Mesenteric fat pad (tissue), 1 donor: ENCODE data around the gene SPATS1. TPM values are rescaled to one million over a fixed set of nuclear protein-coding genes. Genes with fewer than 3 reads are reported as not detected.
A peak's percentile ranks its signal among the peaks of the same experiment; 100 is the strongest.

ENCODE experiments used
- DNase-seq: peaks from one replicate; pipeline ENCODE4 v3.0.0-alpha.2; 2020; ENCODE audit warnings: low spot score
- long read RNA-seq: library from polyadenylated mRNA; unstranded; transcript quantifications from one replicate; pipeline ENCODE4 v2.0.0, GENCODE V29; 2020
- total RNA-seq: library from RNA; stranded (reverse); fragmentation: NEBNext Ultra II Directional; extraction: Animal tissue kit (Norgen Biotek cat#: 25700); gene quantifications from one replicate; pipeline ENCODE4 v1.2.1, GENCODE V29; 2021
- donor health status: DM: yes; HTN: yes; CAD: no.

SPATS1 gene, protein sequence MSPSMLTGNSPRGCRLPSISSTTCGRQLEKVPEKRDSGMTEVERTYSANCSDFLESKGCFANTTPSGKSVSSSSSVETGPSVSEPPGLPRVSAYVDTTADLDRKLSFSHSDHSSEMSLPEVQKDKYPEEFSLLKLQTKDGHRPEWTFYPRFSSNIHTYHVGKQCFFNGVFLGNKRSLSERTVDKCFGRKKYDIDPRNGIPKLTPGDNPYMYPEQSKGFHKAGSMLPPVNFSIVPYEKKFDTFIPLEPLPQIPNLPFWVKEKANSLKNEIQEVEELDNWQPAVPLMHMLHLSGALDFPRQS
- total RNA-seq = not detected
- long read RNA-seq = 0 reads

DNA sequence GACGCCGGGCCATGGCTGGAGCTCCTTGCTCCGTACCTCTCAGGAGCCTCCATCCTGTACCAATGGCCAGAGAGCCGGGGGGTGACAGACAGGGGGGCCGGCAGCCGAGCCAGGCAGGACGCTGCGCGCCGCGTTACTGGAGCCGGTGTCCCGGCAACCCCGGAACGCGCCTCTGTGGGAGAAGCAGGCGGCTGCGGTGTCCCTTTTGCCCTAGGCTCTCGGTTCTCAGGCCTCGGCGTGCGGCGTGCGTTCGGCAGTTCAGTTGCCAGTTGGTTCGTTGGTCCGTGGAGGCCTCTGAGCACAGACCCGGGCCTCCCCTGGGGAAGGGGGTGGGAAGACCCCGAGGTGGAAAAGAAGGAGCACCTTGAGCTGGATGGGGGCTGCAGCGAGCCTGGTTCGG, at the start of gene SPATS1:
SPATS1 (plus strand) TSS at position 162 of the 400 bp plus-strand sequence. CDS start 446 bp downstream, outside the sequence.
- no peak for DNase-seq

DNA sequence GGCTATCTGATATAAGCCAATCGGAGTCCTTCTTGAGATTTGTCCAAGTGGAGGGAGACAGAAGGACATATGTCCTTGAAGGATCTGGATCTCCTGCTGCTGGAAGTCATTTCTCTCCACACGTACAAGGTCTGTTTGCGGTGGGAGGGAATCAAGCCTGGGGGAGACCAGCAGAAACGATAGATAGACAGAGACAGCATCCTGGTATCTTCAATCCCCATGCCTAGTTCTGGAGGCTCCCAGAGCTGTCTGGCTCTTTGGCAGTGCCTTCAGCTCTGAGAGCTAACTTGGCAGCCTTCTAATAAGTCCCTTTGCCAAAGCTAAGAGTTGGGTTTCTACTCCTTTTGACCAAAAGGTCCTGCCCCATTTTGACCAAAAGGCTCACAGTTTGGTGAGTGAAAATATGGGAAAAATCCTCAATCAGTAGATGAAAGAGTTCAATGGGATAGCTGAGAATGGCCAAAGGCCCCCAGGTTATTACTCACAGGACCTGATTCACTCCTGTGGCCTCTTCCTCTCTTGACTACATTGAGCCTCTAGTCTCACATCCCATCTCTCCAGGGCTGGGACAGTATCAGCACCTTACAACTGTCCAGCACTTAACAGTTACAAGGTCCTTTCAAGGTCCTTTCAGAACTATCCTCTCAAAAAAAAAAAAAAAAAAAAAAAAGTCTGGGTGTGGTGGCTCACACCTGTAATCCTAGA, 49.6 kb upstream of the SPATS1 start:
- no peak for DNase-seq

DNA sequence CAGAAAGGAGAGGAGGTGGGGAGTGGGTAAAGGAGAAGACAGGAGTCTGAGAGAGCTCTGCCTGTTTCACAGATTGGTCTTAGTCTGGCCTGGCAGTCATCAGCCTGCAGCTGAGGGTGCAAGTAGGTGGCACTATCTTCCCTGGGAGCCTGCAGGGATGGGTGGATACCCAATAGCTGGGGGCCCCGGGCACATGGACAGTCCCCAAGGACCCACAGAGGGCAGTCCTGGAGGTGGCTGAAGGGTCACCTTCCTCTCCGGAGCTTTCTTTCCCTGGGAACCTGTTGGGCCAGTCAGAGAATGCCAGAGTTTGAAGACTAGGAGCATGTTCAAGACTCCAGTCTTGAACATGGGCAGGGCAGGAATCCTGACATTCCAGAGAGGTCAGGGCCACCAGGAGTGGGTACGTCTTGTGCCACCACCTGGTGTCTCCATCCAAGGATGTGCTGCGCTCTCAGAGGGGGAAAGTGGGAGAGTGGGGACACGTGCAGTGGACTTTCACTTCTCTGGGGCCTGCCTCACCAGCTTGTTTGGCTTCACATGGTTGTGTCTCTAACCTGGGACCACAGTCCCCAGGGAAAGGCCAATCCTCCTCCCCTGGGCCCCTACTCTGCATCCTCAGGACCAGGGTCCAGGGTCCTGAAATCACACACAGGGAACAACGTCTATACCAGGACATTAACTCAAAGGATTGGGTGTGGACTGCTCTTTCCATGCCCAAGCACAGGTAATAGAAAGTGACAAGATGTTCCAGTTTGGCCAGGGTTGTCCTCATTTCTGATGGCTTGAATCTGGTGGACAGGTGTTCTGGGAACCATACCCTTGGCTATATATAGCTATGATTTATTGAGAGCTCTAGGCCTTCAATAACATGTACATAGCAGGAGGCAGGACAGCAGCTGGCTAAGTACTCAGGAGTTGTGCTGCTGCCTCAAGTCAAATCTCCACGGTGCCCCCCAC, 47.3 kb upstream of the SPATS1 start:
- DNase-seq = no peak

DNA sequence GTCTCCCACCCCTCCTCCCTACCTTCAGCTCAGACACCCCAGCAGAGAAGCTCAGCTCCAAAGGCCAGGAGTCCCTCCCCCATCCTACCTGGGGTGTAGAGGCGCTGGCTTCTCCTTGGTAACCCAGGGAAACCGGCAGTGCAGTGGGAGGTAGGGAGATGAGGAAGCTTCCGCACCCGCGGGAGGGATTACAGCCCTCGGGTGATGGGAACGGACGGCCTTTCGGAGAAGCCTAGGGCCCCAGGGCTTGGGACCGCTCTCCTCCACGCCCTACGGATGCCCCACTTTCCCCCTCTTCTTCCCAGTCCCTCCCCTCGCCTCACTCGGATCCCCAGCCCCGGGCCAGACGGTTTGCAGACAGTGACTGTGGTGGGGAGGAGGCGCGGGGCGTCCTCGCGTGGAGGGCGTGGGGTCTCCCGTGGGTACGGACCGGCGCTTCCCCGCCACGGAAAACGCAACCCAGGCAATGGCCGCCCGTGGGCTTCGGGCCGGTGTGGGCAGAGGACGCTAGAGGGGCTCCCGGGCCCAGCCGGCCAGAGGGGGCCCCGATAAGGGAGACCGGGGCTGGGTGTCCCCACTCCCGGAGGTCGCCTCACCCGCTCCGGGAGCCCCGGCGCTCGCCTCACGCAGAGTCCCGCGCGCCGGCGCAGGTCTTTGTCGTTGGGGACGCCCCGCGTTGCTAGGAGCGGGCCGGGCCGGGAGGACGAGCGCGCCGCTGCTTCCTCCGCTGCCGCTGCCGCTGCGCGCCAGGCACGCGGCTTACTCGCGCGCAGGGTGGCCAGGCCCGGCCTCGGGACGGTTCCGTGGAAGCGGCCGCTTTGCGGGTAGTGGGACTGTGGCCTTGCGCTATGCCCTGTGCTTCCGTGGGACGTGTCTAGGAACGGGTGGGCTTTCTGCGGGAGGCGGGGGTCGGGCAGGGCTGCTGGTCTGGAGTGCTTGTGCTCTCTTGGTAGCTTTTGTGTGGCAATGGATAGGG, 45.1 kb upstream of the SPATS1 start:
- DNase-seq = no peak

DNA sequence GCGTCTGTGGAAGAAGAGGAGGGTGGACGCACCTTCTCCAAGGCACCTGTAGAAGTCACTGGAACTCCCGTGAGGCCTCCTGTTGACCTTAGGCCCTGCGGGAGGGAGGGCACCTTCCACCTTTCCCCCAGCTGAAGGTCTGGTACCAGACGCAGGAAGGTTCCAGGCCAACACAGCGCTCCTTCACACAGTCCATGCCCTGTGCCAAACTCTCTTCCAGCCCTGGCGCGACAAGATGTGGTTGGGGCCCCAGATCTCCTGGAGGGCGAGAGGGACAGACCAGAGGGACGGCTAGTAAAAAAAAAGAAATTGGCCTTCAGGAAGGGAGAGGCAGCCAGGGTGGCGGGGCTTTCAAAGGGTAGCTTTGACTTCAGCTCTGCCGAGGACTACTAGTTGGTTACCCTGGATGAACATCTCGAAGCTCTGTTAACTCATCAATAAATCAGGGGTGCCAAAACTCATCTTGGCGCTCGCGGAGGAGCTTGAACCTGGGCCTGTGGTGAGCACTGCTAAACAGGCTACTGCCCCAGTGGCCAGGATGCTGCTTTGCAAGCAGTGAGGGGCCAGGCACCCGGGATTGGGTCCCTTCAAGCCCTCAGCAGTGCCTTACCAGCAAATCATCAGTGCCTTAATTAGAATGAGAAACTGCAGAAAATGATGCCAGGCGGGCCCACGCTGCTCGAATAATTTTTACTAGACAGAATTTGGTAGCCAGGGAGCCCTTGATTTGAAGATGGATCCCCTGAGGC, 44.2 kb upstream of the SPATS1 start:
- no peak for DNase-seq

DNA sequence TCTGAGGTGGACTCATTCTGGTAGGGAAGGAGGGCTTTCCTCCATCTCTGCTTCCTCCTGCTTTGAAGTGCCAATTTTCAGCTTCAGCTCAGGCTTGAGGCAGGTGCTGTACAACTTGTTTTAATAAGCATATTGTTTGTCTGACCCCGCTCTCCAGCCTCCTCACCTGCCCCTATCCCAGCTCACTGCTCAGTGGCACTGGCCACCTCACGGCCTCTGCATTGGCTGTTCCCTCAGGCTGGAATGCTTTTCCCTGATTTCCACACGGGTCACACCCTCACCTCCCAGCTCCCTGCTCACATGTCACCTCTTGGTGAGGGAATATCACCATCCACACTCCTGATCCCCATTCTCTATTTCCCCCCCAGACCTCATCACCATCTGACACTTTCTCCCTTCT, 43.6 kb upstream of the SPATS1 start:
- no peak for DNase-seq

DNA sequence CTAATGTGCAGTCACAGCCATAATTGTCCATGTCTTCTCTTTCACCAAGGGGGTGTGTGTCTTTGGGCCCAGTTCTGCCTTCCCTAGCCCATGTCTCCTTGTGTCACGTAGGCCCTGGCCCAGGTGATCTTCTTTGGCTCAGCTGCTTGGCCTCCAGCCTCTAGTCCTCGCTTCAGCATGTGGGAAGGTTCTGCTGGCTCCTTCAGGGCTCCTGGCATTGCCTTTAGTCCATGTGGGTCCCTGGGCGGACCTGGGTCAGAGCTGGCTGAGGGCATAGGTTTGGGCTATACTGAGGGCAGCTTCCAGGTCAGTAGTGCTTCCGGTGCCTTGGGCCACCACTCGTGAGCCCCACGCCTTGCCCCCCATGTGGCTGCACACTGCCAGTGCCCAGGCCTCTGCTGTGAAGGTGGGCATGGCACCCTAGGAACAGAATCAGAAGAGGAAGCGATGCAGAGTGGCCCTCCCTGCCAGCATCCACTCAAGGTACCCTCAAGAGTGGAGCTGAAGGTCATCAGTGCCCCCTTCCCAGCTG, 42.1 kb upstream of the SPATS1 start:
- DNase-seq = no peak

DNA sequence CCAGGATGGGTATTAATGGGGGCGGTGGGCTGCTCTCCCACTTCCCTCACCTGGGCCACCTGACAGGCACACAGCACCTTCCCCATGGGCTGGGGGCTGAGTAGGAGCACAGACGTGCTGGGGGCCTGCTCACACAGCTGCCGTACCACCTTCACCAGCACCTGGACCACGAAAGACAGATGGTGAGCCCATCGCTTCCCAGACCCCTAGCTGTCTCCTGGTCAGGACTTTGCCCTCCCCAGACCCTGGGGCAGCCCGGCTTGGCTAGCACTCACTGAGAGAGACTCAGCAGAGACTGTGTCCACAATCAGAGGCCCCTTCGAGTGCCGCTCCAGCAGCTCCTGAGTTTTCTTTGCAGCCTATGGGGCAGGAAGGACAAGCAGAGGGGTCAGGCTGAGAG, 41.3 kb upstream of the SPATS1 start:
- DNase-seq = no peak

DNA sequence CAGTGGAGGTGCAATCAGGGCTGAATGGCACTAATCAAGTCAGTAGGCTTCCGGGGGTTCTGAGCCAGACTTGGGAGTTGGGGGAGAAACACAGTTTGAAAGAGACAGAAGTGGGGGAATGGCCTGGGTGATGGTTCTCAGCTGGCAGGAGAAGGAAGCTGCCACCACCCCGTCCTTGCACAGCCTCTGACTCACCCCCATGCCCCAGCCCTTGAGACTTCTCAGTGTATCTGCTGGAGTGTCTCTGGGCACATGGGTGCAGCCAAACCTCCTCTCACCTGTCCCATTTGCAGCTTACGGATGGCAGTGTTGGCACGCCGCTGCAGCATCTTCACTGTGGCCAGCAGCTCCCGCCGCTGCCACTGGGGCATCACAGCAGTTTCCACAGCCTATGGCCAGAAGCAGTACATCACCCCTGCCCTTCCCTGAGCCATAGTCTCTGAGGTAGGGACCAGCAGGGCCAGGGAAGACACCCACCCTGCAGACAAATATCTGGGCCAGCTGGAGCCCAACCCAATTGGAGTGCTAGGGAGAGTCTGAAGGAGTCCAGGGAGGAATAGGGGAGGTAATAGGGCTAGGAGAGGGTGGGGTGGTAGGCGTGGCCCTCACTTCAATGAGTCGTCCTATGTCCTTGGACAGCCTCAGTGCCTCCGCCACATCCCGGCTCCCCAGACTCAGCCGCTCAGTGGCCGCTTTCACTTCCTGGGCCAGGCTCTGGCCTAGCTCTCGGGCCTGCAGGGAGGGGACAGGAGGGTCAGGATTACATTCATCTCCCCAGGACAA, 40.5 kb upstream of the SPATS1 start:
- DNase-seq = no peak

DNA sequence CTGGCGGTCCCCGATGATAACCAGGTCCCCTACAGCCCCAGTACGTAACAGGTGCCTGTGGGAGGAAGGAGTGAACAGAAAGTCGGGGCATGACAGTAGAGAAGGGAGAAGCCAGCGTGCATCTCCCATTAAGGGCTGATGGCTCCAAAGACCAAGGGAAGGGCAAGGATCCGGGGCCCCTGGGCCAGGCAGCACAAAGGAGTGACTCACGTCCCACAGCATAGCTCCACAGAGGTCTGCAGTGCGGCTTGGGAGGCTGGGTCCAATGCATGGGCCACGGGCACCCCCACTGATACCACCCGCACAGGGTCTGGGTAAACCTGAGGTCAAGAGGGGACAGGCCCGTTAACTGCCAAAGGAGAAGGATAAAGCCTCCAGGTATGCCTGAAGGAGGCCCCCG, 39.6 kb upstream of the SPATS1 start:
- DNase-seq = no peak

DNA sequence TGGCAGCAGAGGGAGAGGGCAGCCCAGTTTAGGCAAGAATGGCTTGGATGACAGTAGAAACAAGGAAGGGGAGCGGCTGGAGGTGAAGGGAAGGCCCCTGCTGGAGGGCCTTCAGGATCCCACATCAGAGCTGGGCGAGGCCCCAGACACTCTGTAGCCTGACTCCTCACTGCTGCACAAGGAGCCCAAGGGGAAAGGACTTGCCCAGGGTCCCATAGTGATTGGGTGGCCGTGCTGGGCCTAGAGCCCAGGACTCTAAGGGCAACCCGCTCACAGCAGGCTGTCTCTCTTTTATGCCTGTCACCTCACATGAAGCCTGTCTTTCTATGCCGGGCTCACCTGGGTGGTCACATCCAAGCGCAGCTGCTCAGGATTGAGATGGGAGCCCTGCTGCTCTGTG, 38.6 kb upstream of the SPATS1 start:
- no peak for DNase-seq

DNA sequence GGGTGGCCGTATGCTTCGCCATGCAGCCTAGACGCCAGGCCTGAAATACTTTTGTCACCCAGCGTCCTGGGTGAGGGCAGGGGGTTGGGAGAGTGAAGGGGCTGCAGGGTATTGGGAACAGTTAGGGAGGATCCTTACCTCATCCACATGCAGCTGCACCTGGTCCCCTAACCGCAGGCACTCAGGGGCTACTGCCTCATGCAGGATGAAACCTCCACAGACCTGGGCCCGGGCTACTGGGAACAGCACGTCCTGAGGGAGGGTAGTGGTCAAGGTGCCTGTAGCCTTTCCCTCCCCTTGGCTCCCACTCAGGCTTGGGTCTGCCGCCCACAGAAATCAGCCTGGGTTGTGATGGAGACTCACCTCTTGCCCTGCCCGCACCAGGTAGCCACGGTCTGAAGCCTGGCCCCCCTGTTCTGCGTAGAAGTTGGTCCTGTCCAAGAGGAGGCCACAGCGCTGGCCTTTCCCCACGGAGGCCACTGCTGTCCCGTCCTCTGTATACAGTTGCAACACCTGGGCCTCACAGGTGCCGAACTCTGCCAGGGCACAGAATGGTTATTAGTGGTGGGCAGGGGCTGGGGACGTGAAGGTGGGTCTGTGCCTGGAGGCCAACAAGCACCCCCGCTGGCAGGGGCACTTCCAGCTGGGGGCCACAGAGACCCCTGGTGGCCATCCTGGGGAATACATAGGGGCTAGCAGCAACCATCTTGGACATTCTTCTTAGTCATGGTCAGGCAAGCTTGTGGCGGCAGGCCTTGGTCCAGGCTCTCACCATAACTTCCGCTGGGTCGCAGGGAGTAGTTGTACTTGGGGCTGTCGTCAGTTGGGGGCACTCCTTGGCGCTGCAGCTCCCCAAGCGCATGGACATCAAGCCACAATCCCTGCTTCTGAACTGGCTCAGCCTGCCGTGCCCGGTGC, 37.9 kb upstream of the SPATS1 start:
- no peak for DNase-seq

DNA sequence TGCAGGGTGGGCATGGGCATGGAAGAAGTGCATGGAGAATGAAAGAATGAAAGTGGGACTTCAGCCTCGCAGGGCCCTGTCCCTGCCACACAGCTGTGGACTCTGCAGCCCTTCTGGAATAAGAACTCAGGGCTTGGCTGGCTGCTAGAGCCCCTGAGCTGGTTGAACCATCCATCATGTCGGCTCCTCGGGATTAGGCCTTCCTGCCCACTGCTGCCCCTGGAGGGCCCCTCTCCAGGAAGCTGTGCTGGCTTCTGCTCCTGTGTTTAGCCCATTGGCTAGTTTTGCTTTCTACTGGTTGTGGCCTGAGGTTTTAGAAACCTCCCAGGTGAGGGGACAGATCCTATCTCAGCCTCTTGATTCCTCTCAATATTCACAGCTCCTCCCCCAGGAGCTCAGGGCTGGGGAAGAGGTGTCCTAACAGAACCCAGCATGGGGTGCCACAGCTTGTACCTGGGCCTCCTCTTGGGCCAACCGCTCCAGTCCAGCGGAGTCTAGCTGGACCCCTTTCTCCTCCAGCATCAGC, 37.2 kb upstream of the SPATS1 start:
- DNase-seq = peak; percentile 47

DNA sequence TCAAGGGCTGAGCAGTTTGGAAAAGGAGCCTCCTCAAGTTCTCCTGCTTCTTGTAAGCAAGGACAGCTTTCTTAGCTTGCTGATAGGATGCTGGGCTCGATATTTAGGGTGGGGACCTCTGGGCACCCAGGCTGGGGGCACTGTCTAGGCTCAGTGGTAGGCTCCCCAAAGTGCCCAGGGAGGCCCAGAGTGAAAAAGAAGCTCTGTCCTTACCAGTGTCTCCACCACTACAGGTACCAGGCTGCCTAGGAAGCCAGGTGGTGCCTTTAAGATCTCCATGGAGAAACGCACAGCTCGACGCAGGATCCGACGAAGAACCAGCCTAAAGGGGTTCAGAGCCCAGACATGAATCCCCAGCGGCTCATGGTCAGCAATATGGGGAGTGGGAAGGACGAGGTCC, 35.7 kb upstream of the SPATS1 start:
- DNase-seq = peak; percentile 57

DNA sequence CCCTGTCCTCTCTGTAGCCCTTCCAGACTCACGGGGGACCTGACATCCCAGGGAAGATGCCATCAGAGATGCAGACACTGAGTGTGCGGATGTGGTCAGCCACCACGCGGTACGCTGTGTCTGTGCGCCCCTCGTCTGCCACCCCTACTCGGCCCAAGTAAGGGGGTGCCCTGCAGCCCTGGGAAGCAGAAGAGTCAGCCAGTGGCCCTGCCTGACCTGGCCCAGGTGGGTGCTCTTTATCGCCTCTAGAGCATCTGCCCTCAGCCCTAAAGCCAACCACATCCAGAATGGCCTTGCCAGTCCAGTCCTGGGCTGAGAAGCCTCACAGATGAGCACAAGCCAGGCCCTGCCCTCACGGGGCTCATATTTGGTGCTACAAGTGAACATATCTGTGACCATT, 35.2 kb upstream of the SPATS1 start:
- peak; percentile 72 for DNase-seq

DNA sequence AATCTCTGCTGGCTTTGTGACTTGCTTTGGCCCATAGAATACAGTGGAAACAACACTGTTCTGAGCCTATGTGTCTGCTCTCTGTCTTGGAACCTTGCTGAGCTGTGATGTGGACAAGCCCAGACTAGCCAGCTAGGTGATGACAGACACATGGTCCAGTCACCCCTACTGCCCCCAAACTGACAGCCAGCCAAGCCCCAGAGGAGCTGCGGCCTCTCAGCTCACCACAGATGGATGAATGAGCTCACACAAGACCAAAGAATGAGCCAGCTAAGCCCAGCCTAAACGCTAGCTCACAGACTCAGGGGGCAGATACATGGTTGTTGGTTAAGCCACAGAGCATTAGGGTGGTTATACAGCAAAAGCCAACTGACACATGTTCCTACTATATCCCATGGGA, 33.4 kb upstream of the SPATS1 start:
- peak; percentile 55 for DNase-seq

DNA sequence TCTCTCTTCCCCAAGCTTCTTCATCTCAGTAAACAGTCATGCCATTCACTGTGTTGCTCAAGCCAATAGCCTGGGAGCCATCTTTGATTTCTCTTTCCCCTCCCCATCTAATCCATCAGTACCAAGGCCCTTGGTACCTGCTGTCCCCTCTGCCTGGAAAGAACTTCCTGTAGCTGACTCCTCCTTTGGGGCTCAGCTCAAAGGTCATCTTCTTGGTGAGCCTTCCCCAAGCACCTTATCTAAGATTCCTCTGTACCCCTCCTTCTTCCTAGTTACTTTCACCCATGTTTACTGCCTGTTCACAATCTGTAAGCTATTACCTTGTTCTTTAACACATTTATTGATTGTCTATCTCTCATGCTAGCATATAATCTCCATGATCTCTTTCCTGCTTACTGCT, 32.8 kb upstream of the SPATS1 start:
- DNase-seq = peak; percentile 0
